Neural cell (in vitro differentiated cells): Measurements from ENCODE around the gene UHRF1. TPM values are rescaled to one million over a fixed set of nuclear protein-coding genes. Genes with fewer than 3 reads are reported as not detected.

Source experiments
- H2AFZ ChIP-seq: fragments of 200-600, 300-800 bp; sonication (generic), shearing (Covaris generic); 2 replicates; pipeline ENCODE4 v1.6.0; 2014; ENCODE audit warnings: low read depth, mild to moderate bottlenecking, antibody characterized with exemption, low read length, moderate library complexity
- H3F3A ChIP-seq: fragments of 200-600 bp; shearing (Covaris generic); 2 replicates; pipeline ENCODE4 v1.6.1; 2016; ENCODE audit warnings: mild to moderate bottlenecking, moderate library complexity, mixed read lengths, antibody characterized with exemption, low read length; ENCODE audit not compliant: insufficient read depth, poor library complexity, severe bottlenecking
- H3K27ac ChIP-seq: fragments of 200-600, 300-800 bp; sonication (generic), shearing (Covaris generic); 2 replicates; pipeline ENCODE4 v1.5.1; 2014; ENCODE audit warnings: mild to moderate bottlenecking, low read length, moderate library complexity
- H3K27me3 ChIP-seq: fragments of 300-800, 200-600 bp; sonication (generic), shearing (Covaris generic); 2 replicates; pipeline ENCODE4 v1.6.0; 2014; ENCODE audit warnings: mild to moderate bottlenecking, low read depth, low read length, moderate library complexity; ENCODE audit not compliant: insufficient read depth
- H3K36me3 ChIP-seq: fragments of 300-800, 200-600 bp; sonication (generic), shearing (Covaris generic); 2 replicates; pipeline ENCODE4 v1.5.1; 2014; ENCODE audit warnings: mild to moderate bottlenecking, antibody characterized with exemption, low read length, moderate library complexity; ENCODE audit not compliant: insufficient read depth
- H3K4me2 ChIP-seq: fragments of 300-800, 200-600 bp; sonication (generic), shearing (Covaris generic); 2 replicates; pipeline ENCODE4 v1.6.0; 2014; ENCODE audit warnings: mild to moderate bottlenecking, low read length
- H3K4me3 ChIP-seq: fragments of 300-800, 200-600 bp; sonication (generic), shearing (Covaris generic); 2 replicates; pipeline ENCODE4 v1.5.1; 2014; ENCODE audit warnings: mild to moderate bottlenecking, low read length, moderate library complexity
- H3K79me2 ChIP-seq: fragments of 200-600 bp; shearing (Covaris generic); replicated peaks from 2 replicates; pipeline ENCODE4 v1.6.0; 2014; ENCODE audit warnings: mild to moderate bottlenecking, low read length, moderate library complexity; ENCODE audit not compliant: insufficient read depth
- H3K9ac ChIP-seq: fragments of 300-800, 200-600 bp; sonication (generic), shearing (Covaris generic); 2 replicates; pipeline ENCODE4 v1.6.1; 2016; ENCODE audit warnings: mild to moderate bottlenecking, low read length, mixed read lengths
- H3K9me2 ChIP-seq: fragments of 200-600 bp; shearing (Covaris generic); 2 replicates; pipeline ENCODE4 v1.6.1; 2016; ENCODE audit warnings: mild to moderate bottlenecking, low read length, mixed read lengths; ENCODE audit not compliant: insufficient read depth
- H3K9me3 ChIP-seq: fragments of 200-600, 300-800 bp; sonication (generic), shearing (Covaris generic); 2 replicates; pipeline ENCODE4 v1.6.1; 2016; ENCODE audit warnings: mild to moderate bottlenecking, mixed run types, low read length, moderate library complexity, mixed read lengths
- H4K20me1 ChIP-seq: fragments of 200-600 bp; shearing (Covaris generic); 2 replicates; pipeline ENCODE4 v1.6.1; 2016; ENCODE audit warnings: mild to moderate bottlenecking, mixed run types; ENCODE audit not compliant: insufficient read depth
- EP300 ChIP-seq: fragments of 450-650 bp; conservative IDR thresholded peaks from 2 replicates; pipeline ENCODE4 v1.6.1; 2014; ENCODE audit warnings: antibody characterized with exemption, mild to moderate bottlenecking, moderate library complexity; ENCODE audit not compliant: poor library complexity, severe bottlenecking
- EZH2 ChIP-seq: fragments of 200-600, 300-800 bp; shearing (Covaris generic), sonication (generic); IDR thresholded peaks from 2 replicates; pipeline ENCODE4 v1.6.1; 2014; ENCODE audit warnings: antibody characterized with exemption, low read length, borderline replicate concordance, mild to moderate bottlenecking; ENCODE audit not compliant: insufficient read depth, poor library complexity, severe bottlenecking
- MXI1 ChIP-seq: fragments of 450-650 bp; conservative IDR thresholded peaks from 2 replicates; pipeline ENCODE4 v1.6.1; 2014; ENCODE audit warnings: antibody characterized with exemption, mild to moderate bottlenecking; ENCODE audit not compliant: poor library complexity, severe bottlenecking
- POLR2AphosphoS5 ChIP-seq: IDR thresholded peaks from 2 replicates; pipeline ENCODE4 v1.6.1; 2012
- RAD21 ChIP-seq: fragments of 450-650 bp; conservative IDR thresholded peaks from 2 replicates; pipeline ENCODE4 v1.6.1; 2014; ENCODE audit warnings: antibody characterized with exemption, mild to moderate bottlenecking, moderate library complexity
- SMC3 ChIP-seq: fragments of 450-650 bp; conservative IDR thresholded peaks from 2 replicates; pipeline ENCODE4 v1.6.1; 2014; ENCODE audit warnings: antibody characterized with exemption, mild to moderate bottlenecking, moderate library complexity; ENCODE audit not compliant: poor library complexity
- TAF1 ChIP-seq: IDR thresholded peaks from 2 replicates; pipeline ENCODE4 v1.6.1; 2012; ENCODE audit warnings: low read depth
- polyA plus RNA-seq: library from polyadenylated mRNA; depleted of rRNA; stranded (reverse); fragments of >200 nt; gene quantifications from 2 replicates; pipeline ENCODE4 v1.2.3, GENCODE V29; 2014
- TF ChIP-seq, protein P1 (sequence below): fragments of 450-650 bp; IDR thresholded peaks from 2 replicates; pipeline ENCODE4 v1.5.1; 2014; ENCODE audit warnings: antibody characterized with exemption, mild to moderate bottlenecking, moderate library complexity; ENCODE audit not compliant: poor library complexity, severe bottlenecking
- TF ChIP-seq, protein P2 (sequence below): IDR thresholded peaks from 2 replicates; pipeline ENCODE4 v1.6.1; 2012; ENCODE audit warnings: borderline replicate concordance

UHRF1 gene
- polyA plus RNA-seq, 1 donor from 2014 or later: 3.0 TPM

GRCh38 chr19:4970558-4971423 is 61.5 kb downstream of the UHRF1 start:
- H3K4me2 ChIP-seq: peak overlapping the region; percentile 83
- no peaks in the 10 kb centered on the region for H3K36me3 ChIP-seq
- H3K79me2 ChIP-seq: peaks cover 55% of the 10 kb centered on the region
- no peaks in the 10 kb centered on the region for H3K9me2 ChIP-seq
- H3K9ac ChIP-seq: peak overlapping the region; percentile 84
- peak overlapping the region; percentile 15 for H3K27ac ChIP-seq
- no peaks in the 10 kb centered on the region for H3K27me3 ChIP-seq
- peak; percentile 52 for TF ChIP-seq MXI1
- no peak for TF ChIP-seq RAD21
- no peak overlapping the region for H2AFZ ChIP-seq
- no peaks in the 10 kb centered on the region for H3K9me3 ChIP-seq
- no peaks in the 10 kb centered on the region for H3F3A ChIP-seq
- peak overlapping the region; percentile 79 for H3K4me3 ChIP-seq
- H4K20me1 ChIP-seq: peaks cover 15% of the 10 kb centered on the region

DNA sequence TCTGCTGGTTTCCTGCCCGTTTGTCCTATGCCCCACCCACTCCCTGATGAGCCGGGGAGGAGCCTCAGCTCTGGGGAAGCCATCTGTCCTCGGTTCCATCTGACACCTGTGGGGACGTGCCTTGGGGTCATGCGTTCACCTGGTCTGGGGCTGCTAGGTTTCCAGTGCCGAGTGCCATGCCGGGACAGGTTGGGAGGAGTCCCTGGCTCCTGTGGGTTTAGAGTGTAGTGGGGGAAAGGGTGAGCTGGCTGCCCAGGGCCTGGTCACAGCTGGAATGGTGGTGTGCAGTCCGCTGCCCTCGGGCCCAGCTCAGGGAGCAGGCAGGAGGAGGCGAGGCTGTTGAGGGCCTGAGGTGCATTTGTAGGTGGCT is 62.1 kb downstream of the UHRF1 start:
- H3K9ac ChIP-seq: peak overlapping the region; percentile 84
- H3K4me3 ChIP-seq: peak overlapping the region; percentile 79
- no peaks in the 10 kb centered on the region for H3K27me3 ChIP-seq
- peaks cover 15% of the 10 kb centered on the region for H4K20me1 ChIP-seq
- H3K27ac ChIP-seq: peak overlapping the region; percentile 15
- H2AFZ ChIP-seq: no peak overlapping the region
- no peaks in the 10 kb centered on the region for H3K36me3 ChIP-seq
- H3K79me2 ChIP-seq: peaks cover 55% of the 10 kb centered on the region
- H3K4me2 ChIP-seq: peak overlapping the region; percentile 83
- H3K9me2 ChIP-seq: no peaks in the 10 kb centered on the region
- H3F3A ChIP-seq: no peaks in the 10 kb centered on the region
- TF ChIP-seq EZH2 (no peak), EP300 (no peak), RAD21 (no peak), SMC3 (no peak)
- H3K9me3 ChIP-seq: no peaks in the 10 kb centered on the region

DNA sequence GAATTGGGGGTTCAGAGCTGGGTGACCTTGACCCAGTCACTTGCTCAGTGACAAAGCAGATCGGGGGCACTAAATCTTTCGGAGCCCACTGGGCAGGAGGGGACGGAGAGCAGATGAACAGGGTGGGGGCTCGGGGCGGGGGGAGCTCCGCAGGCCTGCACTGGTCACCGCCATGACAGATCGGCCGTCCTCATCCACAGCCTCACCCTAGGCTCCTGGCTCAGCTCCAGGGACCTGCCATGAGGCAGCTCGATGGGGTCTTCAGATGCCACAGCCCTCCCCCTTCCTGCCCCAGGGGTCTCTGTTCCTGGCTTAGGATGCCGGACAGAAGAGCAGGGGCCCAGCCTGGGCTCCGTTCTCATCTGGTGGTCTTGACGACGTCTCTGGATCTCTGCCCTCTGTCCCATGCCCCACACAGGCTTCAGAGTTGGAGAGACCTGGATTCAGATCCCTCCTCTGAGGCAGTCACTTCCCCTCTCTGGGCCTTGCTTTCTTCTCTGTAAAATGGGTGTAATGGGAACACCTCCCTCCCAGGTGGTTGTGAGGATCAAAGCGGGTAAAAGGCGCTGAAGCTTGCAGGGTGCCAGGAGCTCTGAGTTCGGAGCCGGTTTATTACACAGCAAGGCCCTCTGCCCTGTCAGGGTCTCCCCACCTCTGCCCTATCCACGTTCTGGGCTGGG is 62.7 kb downstream of the UHRF1 start:
- no peak overlapping the region for H2AFZ ChIP-seq
- H3K27me3 ChIP-seq: no peaks in the 10 kb centered on the region
- no peaks in the 10 kb centered on the region for H3K36me3 ChIP-seq
- H3F3A ChIP-seq: no peaks in the 10 kb centered on the region
- no peak overlapping the region for H3K27ac ChIP-seq
- peak overlapping the region; percentile 83 for H3K4me2 ChIP-seq
- H3K9ac ChIP-seq: peak overlapping the region; percentile 84
- no peaks in the 10 kb centered on the region for H3K9me3 ChIP-seq
- H3K79me2 ChIP-seq: peaks cover 59% of the 10 kb centered on the region
- no peaks in the 10 kb centered on the region for H3K9me2 ChIP-seq
- H4K20me1 ChIP-seq: peaks cover 15% of the 10 kb centered on the region
- H3K4me3 ChIP-seq: peak overlapping the region; percentile 79
- TF ChIP-seq MXI1 (no peak), EZH2 (no peak), RAD21 (no peak), POLR2AphosphoS5 (no peak), EP300 (no peak), SMC3 (no peak), TAF1 (no peak)
- TF ChIP-seq, protein P1, sequence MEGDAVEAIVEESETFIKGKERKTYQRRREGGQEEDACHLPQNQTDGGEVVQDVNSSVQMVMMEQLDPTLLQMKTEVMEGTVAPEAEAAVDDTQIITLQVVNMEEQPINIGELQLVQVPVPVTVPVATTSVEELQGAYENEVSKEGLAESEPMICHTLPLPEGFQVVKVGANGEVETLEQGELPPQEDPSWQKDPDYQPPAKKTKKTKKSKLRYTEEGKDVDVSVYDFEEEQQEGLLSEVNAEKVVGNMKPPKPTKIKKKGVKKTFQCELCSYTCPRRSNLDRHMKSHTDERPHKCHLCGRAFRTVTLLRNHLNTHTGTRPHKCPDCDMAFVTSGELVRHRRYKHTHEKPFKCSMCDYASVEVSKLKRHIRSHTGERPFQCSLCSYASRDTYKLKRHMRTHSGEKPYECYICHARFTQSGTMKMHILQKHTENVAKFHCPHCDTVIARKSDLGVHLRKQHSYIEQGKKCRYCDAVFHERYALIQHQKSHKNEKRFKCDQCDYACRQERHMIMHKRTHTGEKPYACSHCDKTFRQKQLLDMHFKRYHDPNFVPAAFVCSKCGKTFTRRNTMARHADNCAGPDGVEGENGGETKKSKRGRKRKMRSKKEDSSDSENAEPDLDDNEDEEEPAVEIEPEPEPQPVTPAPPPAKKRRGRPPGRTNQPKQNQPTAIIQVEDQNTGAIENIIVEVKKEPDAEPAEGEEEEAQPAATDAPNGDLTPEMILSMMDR: no peak
- TF ChIP-seq, protein P2, sequence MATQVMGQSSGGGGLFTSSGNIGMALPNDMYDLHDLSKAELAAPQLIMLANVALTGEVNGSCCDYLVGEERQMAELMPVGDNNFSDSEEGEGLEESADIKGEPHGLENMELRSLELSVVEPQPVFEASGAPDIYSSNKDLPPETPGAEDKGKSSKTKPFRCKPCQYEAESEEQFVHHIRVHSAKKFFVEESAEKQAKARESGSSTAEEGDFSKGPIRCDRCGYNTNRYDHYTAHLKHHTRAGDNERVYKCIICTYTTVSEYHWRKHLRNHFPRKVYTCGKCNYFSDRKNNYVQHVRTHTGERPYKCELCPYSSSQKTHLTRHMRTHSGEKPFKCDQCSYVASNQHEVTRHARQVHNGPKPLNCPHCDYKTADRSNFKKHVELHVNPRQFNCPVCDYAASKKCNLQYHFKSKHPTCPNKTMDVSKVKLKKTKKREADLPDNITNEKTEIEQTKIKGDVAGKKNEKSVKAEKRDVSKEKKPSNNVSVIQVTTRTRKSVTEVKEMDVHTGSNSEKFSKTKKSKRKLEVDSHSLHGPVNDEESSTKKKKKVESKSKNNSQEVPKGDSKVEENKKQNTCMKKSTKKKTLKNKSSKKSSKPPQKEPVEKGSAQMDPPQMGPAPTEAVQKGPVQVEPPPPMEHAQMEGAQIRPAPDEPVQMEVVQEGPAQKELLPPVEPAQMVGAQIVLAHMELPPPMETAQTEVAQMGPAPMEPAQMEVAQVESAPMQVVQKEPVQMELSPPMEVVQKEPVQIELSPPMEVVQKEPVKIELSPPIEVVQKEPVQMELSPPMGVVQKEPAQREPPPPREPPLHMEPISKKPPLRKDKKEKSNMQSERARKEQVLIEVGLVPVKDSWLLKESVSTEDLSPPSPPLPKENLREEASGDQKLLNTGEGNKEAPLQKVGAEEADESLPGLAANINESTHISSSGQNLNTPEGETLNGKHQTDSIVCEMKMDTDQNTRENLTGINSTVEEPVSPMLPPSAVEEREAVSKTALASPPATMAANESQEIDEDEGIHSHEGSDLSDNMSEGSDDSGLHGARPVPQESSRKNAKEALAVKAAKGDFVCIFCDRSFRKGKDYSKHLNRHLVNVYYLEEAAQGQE: no peak
